HG03565 (cell line): ENCODE results near the gene TTC23.

Source experiments
- ATAC-seq: cut with Tn5 transposase; IDR thresholded peaks from one replicate; pipeline ENCODE4 v1.9.1; 2021; ENCODE audit warnings: mild to moderate bottlenecking, moderate library complexity; ENCODE audit not compliant: unreplicated experiment

The TTC23 gene

GRCh38 chr15:99090011-99090699, 159.2 kb downstream of the TTC23 start:
- peak; percentile 99 for ATAC-seq

DNA sequence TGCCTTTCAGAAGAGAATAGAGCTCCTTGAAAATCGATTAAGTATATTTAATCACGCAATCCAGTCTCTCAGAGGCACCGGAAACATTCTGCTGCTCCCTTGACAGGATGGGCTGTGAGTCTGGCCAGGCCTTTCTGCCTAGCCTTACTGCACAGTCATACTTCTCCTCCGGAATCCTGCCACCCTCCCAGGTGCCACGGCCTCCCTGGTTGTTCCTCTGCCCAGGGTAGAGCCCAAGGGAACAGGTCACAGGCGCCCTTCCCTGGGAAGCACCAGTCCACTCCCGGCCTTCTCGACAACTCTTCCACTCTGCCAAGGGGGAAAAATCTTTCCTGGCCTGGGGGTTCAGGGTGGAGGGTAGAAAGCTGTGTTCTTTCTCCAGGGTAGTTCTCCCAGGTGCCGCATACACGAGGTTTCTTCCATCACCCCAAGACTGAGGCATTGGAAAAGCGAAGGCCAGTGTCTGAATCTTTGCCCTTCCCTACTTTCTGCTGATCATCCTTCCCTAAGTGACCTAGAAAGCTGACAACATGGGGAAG, 161.9 kb downstream of the TTC23 start:
- no peak for ATAC-seq

GRCh38 chr15:99086327-99086667, 163.1 kb downstream of the TTC23 start:
- ATAC-seq = no peak
